ENCODE measurements around the gene CYREN.
"Not testable (repeated sequence)": the region's sequence is repeated elsewhere in the genome, so short reads cannot be mapped to it uniquely, and the experiment has no call there.

CYREN gene

GRCh38 chr7:135147341-135147898 lies 23.1 kb downstream of the CYREN start:
- DNase-seq: peak; percentile 47
- in situ Hi-C loops (cut with MboI; ENCODE audit: low pct_unique_long_range_greater_than_20kb, low sequenced_read_pairs): no loop called here

- no peak for DNase-seq
- in situ Hi-C loops (cut with MboI; ENCODE audit: low pct_unique_long_range_greater_than_20kb, low sequenced_read_pairs): no loop called here
Measured at GRCh38 chr7:135143885-135144668, 26.4 kb downstream of the CYREN start.

- in situ Hi-C loops (cut with MboI; ENCODE audit: low pct_unique_long_range_greater_than_20kb, low sequenced_read_pairs): no loop called here
- no peak for DNase-seq
Measured at GRCh38 chr7:135129579-135129978, 40.9 kb downstream of the CYREN start.

GRCh38 chr7:135128931-135129330 lies 41.6 kb downstream of the CYREN start:
- no peak for DNase-seq
- in situ Hi-C loops (cut with MboI; ENCODE audit: low pct_unique_long_range_greater_than_20kb, low sequenced_read_pairs): no loop called here

GRCh38 chr7:135124631-135125030 lies 45.9 kb downstream of the CYREN start:
- in situ Hi-C loops (cut with MboI; ENCODE audit: low pct_unique_long_range_greater_than_20kb, low sequenced_read_pairs); DNase-seq: not testable (repeated sequence)

- no peak for DNase-seq
- in situ Hi-C loops (cut with MboI; ENCODE audit: low pct_unique_long_range_greater_than_20kb, low sequenced_read_pairs): no loop called here
Measured at GRCh38 chr7:135121868-135122267, 48.6 kb downstream of the CYREN start.

- in situ Hi-C loops (cut with MboI; ENCODE audit: low pct_unique_long_range_greater_than_20kb, low sequenced_read_pairs): no loop called here
- DNase-seq: no peak
Measured at GRCh38 chr7:135117096-135117495, 53.4 kb downstream of the CYREN start.
